IPS DF 6.9 (cell line): Measurements from ENCODE around the gene YAF2.

ENCODE experiments used
- DNase-seq: peaks from one replicate; pipeline ENCODE4 v3.0.0-alpha.2; 2013; ENCODE audit warnings: low read depth, low spot score
- H3K27ac ChIP-seq: one replicate; pipeline ENCODE4 v1.5.1; 2013; ENCODE audit warnings: low read length, control low read depth
- H3K27me3 ChIP-seq: 2 replicates; pipeline ENCODE4 v1.6.1; 2013; ENCODE audit warnings: mild to moderate bottlenecking, low read length; ENCODE audit not compliant: control insufficient read depth, insufficient read depth
- H3K36me3 ChIP-seq: 2 replicates; pipeline ENCODE4 v1.6.1; 2013; ENCODE audit warnings: low read length; ENCODE audit not compliant: control insufficient read depth, insufficient read depth
- H3K4me1 ChIP-seq: 2 replicates; pipeline ENCODE4 v1.6.1; 2013; ENCODE audit warnings: low read length; ENCODE audit not compliant: control insufficient read depth, insufficient read depth
- H3K4me3 ChIP-seq: 2 replicates; pipeline ENCODE4 v1.5.1; 2013; ENCODE audit warnings: mild to moderate bottlenecking, low read length
- H3K9me3 ChIP-seq: 2 replicates; pipeline ENCODE4 v1.6.1; 2013; ENCODE audit warnings: low read length, inconsistent platforms; ENCODE audit not compliant: control insufficient read depth, insufficient read depth
- WGBS: extraction: QIAGEN DNeasy Blood & Tissue Kit; methylation state at CpG from one replicate; pipeline ENCODE4 v1.1.7; 2013; ENCODE audit warnings: mixed read lengths, missing lambda C conversion rate; ENCODE audit not compliant: insufficient read length, insufficient coverage; 5-methylcytosine and 5-hydroxymethylcytosine counted together

YAF2 gene

DNA sequence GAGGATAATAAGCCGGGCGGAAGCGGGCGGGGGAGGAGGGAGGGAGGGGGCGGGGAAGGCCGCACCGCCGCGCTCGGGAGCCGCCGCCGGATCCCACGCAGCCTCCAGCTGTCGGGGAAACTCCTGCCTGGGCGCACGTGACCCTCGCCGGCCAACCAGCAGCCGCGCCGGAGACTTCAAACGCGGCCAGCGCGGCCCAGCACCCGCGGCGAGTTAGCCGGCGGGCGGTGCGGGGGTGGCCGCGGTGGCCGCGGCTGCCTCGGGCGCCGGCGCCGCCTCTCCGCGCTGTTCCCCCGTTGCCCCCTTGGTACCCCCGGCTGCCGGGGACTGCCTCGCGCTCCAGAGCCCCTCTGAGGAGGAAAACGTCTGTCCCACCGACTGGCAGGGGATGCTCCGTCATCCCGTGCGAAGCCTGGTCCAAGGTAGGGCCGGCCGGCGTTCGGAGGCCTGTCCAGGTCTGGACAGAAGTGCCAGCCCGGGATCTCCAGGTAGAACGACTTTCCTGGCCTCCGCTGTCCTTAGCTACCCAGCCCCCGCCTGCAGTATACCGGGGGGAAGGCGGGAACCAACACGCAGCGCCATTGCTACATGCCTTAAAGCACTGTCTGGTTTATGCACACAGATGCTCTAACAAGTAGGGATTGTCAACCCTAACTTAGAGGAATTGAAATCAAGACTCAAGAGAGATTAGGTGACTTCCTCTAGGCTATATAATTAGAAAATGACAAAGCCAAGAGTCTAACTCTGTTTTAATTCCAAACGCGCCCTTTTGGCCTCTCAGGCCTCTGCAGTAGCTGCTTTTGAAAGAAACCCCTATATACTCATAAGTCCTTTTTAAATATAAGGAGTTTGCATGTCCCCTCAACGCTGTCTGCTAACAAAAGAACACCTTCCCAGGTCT is at the start of gene YAF2:
YAF2 (minus strand) TSS at position 9 of the 901 bp plus-strand sequence. CDS start 68 bp downstream, outside the sequence.
- no peak for DNase-seq
- peaks cover 50% of the 10 kb centered on the region for H3K27me3 ChIP-seq

DNA sequence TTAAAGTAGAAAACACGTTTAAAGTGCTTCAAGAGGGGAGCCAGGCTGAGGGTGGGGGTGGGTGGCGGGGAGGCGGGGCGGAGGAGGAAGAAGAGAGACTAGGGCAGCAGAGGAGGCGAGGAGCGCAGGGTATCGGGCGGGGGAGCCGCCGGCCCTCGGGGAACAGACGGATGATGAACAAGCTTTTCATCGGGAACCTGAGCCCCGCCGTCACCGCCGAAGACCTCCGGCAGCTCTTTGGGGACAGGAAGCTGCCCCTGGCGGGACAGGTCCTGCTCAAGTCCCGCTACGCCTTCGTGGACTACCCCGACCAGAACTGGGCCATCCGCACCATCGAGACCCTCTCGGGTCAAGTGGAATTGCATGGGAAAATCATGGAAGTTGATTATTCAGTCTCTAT is 48.7 kb upstream of the YAF2 start:
- H3K4me3 ChIP-seq = no peak overlapping the region
- no CpG with 5 or more reads among the region's 26 CpGs for WGBS

More for the DNA sequence above, at the start of gene YAF2:
- Histone ChIP-seq H3K9me3 (no peaks in the 10 kb centered on the region), H3K4me1 (no peaks in the 10 kb centered on the region), H3K4me3 (peak within 1 kb of the TSS; percentile 58), H3K36me3 (no peaks in the 10 kb centered on the region), H3K27ac (no peak within 1 kb of the TSS)
- no CpG with 5 or more reads among the region's 69 CpGs for WGBS

GRCh38 chr12:42285431-42285830 is 47.4 kb upstream of the YAF2 start:
- Histone ChIP-seq H3K27me3 (no peaks in the 10 kb centered on the region), H3K4me3 (no peak overlapping the region), H3K9me3 (no peaks in the 10 kb centered on the region), H3K4me1 (no peaks in the 10 kb centered on the region), H3K36me3 (no peaks in the 10 kb centered on the region), H3K27ac (no peak overlapping the region)
- no CpG with 5 or more reads among the region's 2 CpGs for WGBS
- DNase-seq = no peak

More for the DNA sequence above, 48.7 kb upstream of the YAF2 start:
- no peaks in the 10 kb centered on the region for H3K27me3 ChIP-seq
- no peaks in the 10 kb centered on the region for H3K9me3 ChIP-seq
- H3K27ac ChIP-seq = no peak overlapping the region
- no peaks in the 10 kb centered on the region for H3K4me1 ChIP-seq
- H3K36me3 ChIP-seq = no peaks in the 10 kb centered on the region
- DNase-seq = no peak

DNA sequence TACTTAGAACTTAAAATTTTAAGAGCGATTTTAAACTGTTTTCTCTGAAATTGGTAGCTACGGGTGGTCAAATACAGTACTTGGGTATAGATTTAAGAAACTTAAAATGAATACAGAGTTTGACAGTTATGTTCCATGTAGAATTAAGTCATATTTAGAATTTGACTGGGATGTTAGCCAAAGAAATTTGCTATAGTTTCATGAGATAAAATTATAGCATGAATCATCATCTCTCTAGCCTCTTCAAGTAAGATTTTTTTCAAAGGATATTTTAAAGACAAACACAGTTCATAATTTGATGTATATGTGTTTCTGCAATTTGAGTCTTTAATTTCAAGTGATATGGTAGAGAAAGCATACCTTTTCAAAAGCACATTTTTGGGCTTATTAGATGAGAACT is 46.8 kb upstream of the YAF2 start:
- Histone ChIP-seq H3K4me1 (no peaks in the 10 kb centered on the region), H3K4me3 (no peak overlapping the region), H3K27ac (no peak overlapping the region), H3K36me3 (no peaks in the 10 kb centered on the region), H3K9me3 (no peaks in the 10 kb centered on the region), H3K27me3 (no peaks in the 10 kb centered on the region)
- no CpG with 5 or more reads among the region's 2 CpGs for WGBS
- no peak for DNase-seq

DNA sequence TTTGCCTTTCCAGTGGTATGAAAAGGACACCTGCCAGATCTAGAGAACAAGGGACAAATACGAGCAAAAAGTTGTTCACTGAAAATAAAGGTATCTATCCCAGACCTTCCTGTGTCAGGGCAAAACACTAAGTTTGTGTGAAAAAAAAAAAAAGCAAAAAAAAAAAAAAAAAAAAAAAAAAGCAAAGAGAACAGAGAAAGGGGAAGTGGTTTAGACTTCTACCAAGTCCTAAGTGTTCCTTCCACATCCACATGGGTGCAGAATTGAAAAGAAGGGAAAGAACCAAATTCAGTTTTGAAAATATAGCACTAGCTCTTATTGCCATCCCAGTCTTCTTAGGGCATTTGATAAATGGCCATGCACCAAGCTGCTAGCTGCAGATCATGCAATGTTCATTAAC is 46.1 kb upstream of the YAF2 start:
- Histone ChIP-seq H3K27me3 (no peaks in the 10 kb centered on the region), H3K4me3 (no peak overlapping the region), H3K9me3 (no peaks in the 10 kb centered on the region), H3K4me1 (no peaks in the 10 kb centered on the region), H3K27ac (no peak overlapping the region), H3K36me3 (no peaks in the 10 kb centered on the region)
- no CpG with 5 or more reads among the region's 1 CpG for WGBS
- no peak for DNase-seq

- no peaks in the 10 kb centered on the region for H3K36me3 ChIP-seq
- no peaks in the 10 kb centered on the region for H3K27me3 ChIP-seq
- no peaks in the 10 kb centered on the region for H3K4me1 ChIP-seq
- no peak overlapping the region for H3K4me3 ChIP-seq
- no peak for DNase-seq
- no peaks in the 10 kb centered on the region for H3K9me3 ChIP-seq
- no peak overlapping the region for H3K27ac ChIP-seq
Observed at GRCh38 chr12:42283739-42284138, 45.7 kb upstream of the YAF2 start.

- no peaks in the 10 kb centered on the region for H3K36me3 ChIP-seq
- DNase-seq = no peak
- no peaks in the 10 kb centered on the region for H3K9me3 ChIP-seq
- no CpG with 5 or more reads among the region's 2 CpGs for WGBS
- H3K27ac ChIP-seq = no peak overlapping the region
- H3K4me1 ChIP-seq = no peaks in the 10 kb centered on the region
- H3K4me3 ChIP-seq = no peak overlapping the region
- no peaks in the 10 kb centered on the region for H3K27me3 ChIP-seq
Observed at GRCh38 chr12:42282294-42282693, 44.2 kb upstream of the YAF2 start.

DNA sequence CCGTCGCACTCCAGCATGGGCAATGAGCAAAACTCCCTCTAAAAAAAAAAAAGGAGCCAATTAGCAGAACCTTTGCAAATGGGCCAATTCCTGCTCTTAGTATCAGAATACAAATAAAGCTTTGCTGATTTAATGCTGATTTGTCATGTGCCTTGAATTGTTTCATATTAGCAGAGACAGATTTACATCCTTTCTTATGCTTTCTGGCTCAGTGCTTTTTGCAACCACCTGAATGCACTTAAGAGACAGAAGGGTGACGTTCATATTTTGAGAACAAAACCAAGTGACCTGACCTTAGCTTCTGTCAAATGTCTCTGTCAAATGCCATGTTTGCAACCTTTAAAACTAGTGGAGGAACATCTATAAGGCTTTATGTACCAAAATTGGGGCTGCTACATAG is 43.8 kb upstream of the YAF2 start:
- H3K4me1 ChIP-seq = no peaks in the 10 kb centered on the region
- WGBS = no CpG with 5 or more reads among the region's 3 CpGs
- no peaks in the 10 kb centered on the region for H3K9me3 ChIP-seq
- H3K4me3 ChIP-seq = no peak overlapping the region
- no peaks in the 10 kb centered on the region for H3K36me3 ChIP-seq
- no peak for DNase-seq
- H3K27me3 ChIP-seq = no peaks in the 10 kb centered on the region
- no peak overlapping the region for H3K27ac ChIP-seq

DNA sequence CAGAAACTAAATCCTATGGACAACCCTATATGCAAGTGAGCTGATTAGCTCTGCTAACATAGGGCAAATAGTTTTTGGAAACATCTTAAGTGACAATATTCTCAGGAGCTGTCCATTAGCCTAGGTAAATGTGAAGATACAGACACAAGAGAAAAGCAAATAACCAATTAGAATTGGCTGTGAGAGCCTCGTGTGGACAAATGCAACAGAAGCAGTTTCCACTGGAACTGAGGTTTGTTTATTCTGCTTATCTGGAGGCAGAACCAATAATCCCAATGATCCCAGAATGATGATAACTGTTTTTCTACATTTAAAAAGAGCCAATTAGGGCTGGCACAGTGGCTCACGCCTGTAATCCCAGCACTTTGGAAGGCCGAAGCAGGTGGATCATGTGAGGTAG is 43.2 kb upstream of the YAF2 start:
- DNase-seq = no peak
- no peaks in the 10 kb centered on the region for H3K27me3 ChIP-seq
- no peaks in the 10 kb centered on the region for H3K36me3 ChIP-seq

GRCh38 chr12:42278128-42278510 is 40.1 kb upstream of the YAF2 start:
- DNase-seq = no peak
- Histone ChIP-seq H3K36me3 (no peaks in the 10 kb centered on the region; the same call in 1 of the 2 replicates), H3K4me3 (no peak overlapping the region), H3K27ac (no peak overlapping the region), H3K9me3 (no peaks in the 10 kb centered on the region), H3K4me1 (no peaks in the 10 kb centered on the region; the same call in 1 of the 2 replicates), H3K27me3 (no peaks in the 10 kb centered on the region)

More for the DNA sequence above, 43.2 kb upstream of the YAF2 start:
- Histone ChIP-seq H3K4me1 (no peaks in the 10 kb centered on the region), H3K4me3 (no peak overlapping the region), H3K27ac (no peak overlapping the region), H3K9me3 (no peaks in the 10 kb centered on the region)
- no CpG with 5 or more reads among the region's 3 CpGs for WGBS
